DND-41 (cell line): Measurements from ENCODE around the gene KLHL10.

ENCODE experiments used
- ATAC-seq: fragments of 200-7000 bp; cut with Tn5 transposase; 3 replicates; pipeline ENCODE4 v1.9.1; 2021; ENCODE audit warnings: low read depth; ENCODE audit not compliant: insufficient read depth
- DNase-seq: peaks from one replicate; pipeline ENCODE4 v3.0.0-alpha.2; 2020
- H2AFZ ChIP-seq: 2 replicates; pipeline ENCODE4 v1.6.0; 2012; ENCODE audit warnings: low read depth, low read length
- H3K27ac ChIP-seq: 2 replicates; pipeline ENCODE4 v1.5.1; 2012; ENCODE audit warnings: low read length, inconsistent platforms
- H3K27me3 ChIP-seq: fragments of 200-600 bp; sonication (generic); 2 replicates; pipeline ENCODE4 v1.6.0; 2012; ENCODE audit warnings: low read length, mild to moderate bottlenecking, inconsistent platforms; ENCODE audit not compliant: insufficient read depth, poor library complexity
- H3K36me3 ChIP-seq: 2 replicates; pipeline ENCODE4 v1.5.1; 2012; ENCODE audit warnings: low read length, inconsistent platforms; ENCODE audit not compliant: insufficient read depth
- H3K4me1 ChIP-seq: 2 replicates; pipeline ENCODE4 v1.5.1; 2012; ENCODE audit warnings: mild to moderate bottlenecking, low read length; ENCODE audit not compliant: insufficient read depth
- H3K4me2 ChIP-seq: 2 replicates; pipeline ENCODE4 v1.6.0; 2012; ENCODE audit warnings: mild to moderate bottlenecking, moderate library complexity, low read length, inconsistent platforms; ENCODE audit not compliant: insufficient read depth
- H3K4me3 ChIP-seq, 2 experiments: fragments of 200-600 bp in 1 of 2; shearing (Covaris generic) in 1 of 2; 2 replicates each; pipeline ENCODE4 v1.5.1; 2012 to 2016; ENCODE audit warnings: inconsistent platforms in 2 of 2, low read length in 2 of 2, mild to moderate bottlenecking in 2 of 2, low read depth in 1 of 2, moderate library complexity in 1 of 2
- H3K79me2 ChIP-seq: 2 replicates; pipeline ENCODE4 v1.6.0; 2012; ENCODE audit warnings: low read length, inconsistent platforms; ENCODE audit not compliant: insufficient read depth
- H3K9ac ChIP-seq: 2 replicates; pipeline ENCODE4 v1.6.0; 2012; ENCODE audit warnings: low read depth, mild to moderate bottlenecking, inconsistent platforms, low read length, moderate library complexity
- H3K9me3 ChIP-seq: 2 replicates; pipeline ENCODE4 v1.5.1; 2012; ENCODE audit warnings: low read length, moderate library complexity, mild to moderate bottlenecking, inconsistent platforms; ENCODE audit not compliant: insufficient read depth, severe bottlenecking
- H4K20me1 ChIP-seq: 2 replicates; pipeline ENCODE4 v1.6.0; 2012; ENCODE audit warnings: low read length; ENCODE audit not compliant: insufficient read depth
- CTCF ChIP-seq: IDR thresholded peaks from 2 replicates; pipeline ENCODE4 v1.5.1; 2012; ENCODE audit warnings: borderline replicate concordance, low read length, moderate library complexity, mild to moderate bottlenecking; ENCODE audit not compliant: poor library complexity, severe bottlenecking; ENCODE audit errors: extremely low read depth
- EZH2 ChIP-seq: IDR thresholded peaks from 3 replicates; pipeline ENCODE4 v1.6.1; 2012; ENCODE audit warnings: borderline replicate concordance, low read depth, mild to moderate bottlenecking, moderate library complexity, low read length, inconsistent platforms; ENCODE audit not compliant: severe bottlenecking

KLHL10 gene

GRCh38 chr17:41885733-41886132 is 48.1 kb downstream of the KLHL10 start:
- H3K4me1 ChIP-seq: no peaks in the 10 kb centered on the region
- H4K20me1 ChIP-seq: peaks cover 14% of the 10 kb centered on the region
- no peak for TF ChIP-seq EZH2
- peak; percentile 42 for TF ChIP-seq CTCF
- H3K79me2 ChIP-seq: peaks cover 3% of the 10 kb centered on the region
- ATAC-seq (no peak), DNase-seq (no peak)
- H2AFZ ChIP-seq: no peak overlapping the region
- no peak overlapping the region for H3K27ac ChIP-seq
- H3K4me2 ChIP-seq: no peak overlapping the region
- H3K4me3 ChIP-seq: no peak overlapping the region
- no peaks in the 10 kb centered on the region for H3K9me3 ChIP-seq
- no peaks in the 10 kb centered on the region for H3K27me3 ChIP-seq
- H3K36me3 ChIP-seq: peaks cover 93% of the 10 kb centered on the region
- no peak overlapping the region for H3K9ac ChIP-seq

GRCh38 chr17:41888332-41888965 is 50.8 kb downstream of the KLHL10 start:
- no peak overlapping the region for H2AFZ ChIP-seq
- no peak overlapping the region for H3K4me3 ChIP-seq
- no peak overlapping the region for H3K4me2 ChIP-seq
- H3K27ac ChIP-seq: no peak overlapping the region
- H3K79me2 ChIP-seq: peaks cover 3% of the 10 kb centered on the region; the same call in 1 of the 2 replicates
- no peak for ATAC-seq
- H4K20me1 ChIP-seq: peaks cover 17% of the 10 kb centered on the region
- H3K9ac ChIP-seq: no peak overlapping the region
- no peaks in the 10 kb centered on the region for H3K27me3 ChIP-seq
- no peaks in the 10 kb centered on the region for H3K9me3 ChIP-seq
- no peak for DNase-seq
- TF ChIP-seq EZH2: no peak
- no peak for TF ChIP-seq CTCF
- no peaks in the 10 kb centered on the region for H3K4me1 ChIP-seq
- H3K36me3 ChIP-seq: peaks cover 96% of the 10 kb centered on the region

GRCh38 chr17:41891135-41892020 is 53.8 kb downstream of the KLHL10 start:
- TF ChIP-seq EZH2 (no peak), CTCF (no peak)
- DNase-seq (no peak), ATAC-seq (no peak)
- no peaks in the 10 kb centered on the region for H3K27me3 ChIP-seq
- H2AFZ ChIP-seq: no peak overlapping the region
- H4K20me1 ChIP-seq: peaks cover 28% of the 10 kb centered on the region
- no peaks in the 10 kb centered on the region for H3K9me3 ChIP-seq
- no peak overlapping the region for H3K27ac ChIP-seq
- H3K9ac ChIP-seq: no peak overlapping the region
- no peaks in the 10 kb centered on the region; the same call in 1 of the 2 replicates for H3K79me2 ChIP-seq
- no peaks in the 10 kb centered on the region for H3K4me1 ChIP-seq
- no peak overlapping the region for H3K4me3 ChIP-seq
- peaks cover 95% of the 10 kb centered on the region for H3K36me3 ChIP-seq
- no peak overlapping the region for H3K4me2 ChIP-seq
